Measurements from ENCODE around the gene FBLN2. TPM values are rescaled to one million over a fixed set of nuclear protein-coding genes. Genes with fewer than 3 reads are reported as not detected.

Gene FBLN2
- total RNA-seq, 1 donor from 2014 or later: 67.5 TPM

- no peak for DNase-seq (ENCODE audit: low spot score in 2 of 2, unreplicated experiment in 2 of 2)
- TF ChIP-seq CTCF (IDR thresholded peaks at IDR 0.05; ENCODE audit: unreplicated experiment): no peak
- no peak overlapping the region for H3K4me3 Mint-ChIP-seq
- H3K4me1 Mint-ChIP-seq: peaks cover 10% of the 10 kb centered on the region
- peak overlapping the region; percentile 13 for H3K27ac Mint-ChIP-seq
- H3K36me3 Mint-ChIP-seq: no peaks in the 10 kb centered on the region
- H3K9me3 Mint-ChIP-seq: no peaks in the 10 kb centered on the region
- no peaks in the 10 kb centered on the region for H3K27me3 Mint-ChIP-seq (ENCODE audit: low read depth)
Observed at GRCh38 chr3:13568515-13569028, 19.6 kb downstream of the FBLN2 start.

- Mint-ChIP-seq H3K36me3 (no peaks in the 10 kb centered on the region), H3K27me3 (ENCODE audit: low read depth) (no peaks in the 10 kb centered on the region), H3K4me3 (no peak overlapping the region), H3K9me3 (no peaks in the 10 kb centered on the region), H3K27ac (no peak overlapping the region), H3K4me1 (peaks cover 16% of the 10 kb centered on the region)
- TF ChIP-seq CTCF (IDR thresholded peaks at IDR 0.05; ENCODE audit: unreplicated experiment): no peak
- no peak for DNase-seq (ENCODE audit: low spot score in 2 of 2, unreplicated experiment in 2 of 2)
Observed at GRCh38 chr3:13569201-13569600, 20.3 kb downstream of the FBLN2 start.

- Mint-ChIP-seq H3K36me3 (no peaks in the 10 kb centered on the region), H3K4me1 (peaks cover 20% of the 10 kb centered on the region), H3K27ac (no peak overlapping the region), H3K27me3 (ENCODE audit: low read depth) (no peaks in the 10 kb centered on the region), H3K4me3 (no peak overlapping the region), H3K9me3 (no peaks in the 10 kb centered on the region)
- no peak for DNase-seq (ENCODE audit: low spot score in 2 of 2, unreplicated experiment in 2 of 2)
- TF ChIP-seq CTCF (IDR thresholded peaks at IDR 0.05; ENCODE audit: unreplicated experiment): no peak
Observed at GRCh38 chr3:13569641-13570390, 20.9 kb downstream of the FBLN2 start.

GRCh38 chr3:13570391-13571194 lies 21.7 kb downstream of the FBLN2 start:
- Mint-ChIP-seq H3K27ac (no peak overlapping the region), H3K4me3 (no peak overlapping the region), H3K36me3 (no peaks in the 10 kb centered on the region), H3K4me1 (peaks cover 28% of the 10 kb centered on the region), H3K27me3 (ENCODE audit: low read depth) (no peaks in the 10 kb centered on the region), H3K9me3 (no peaks in the 10 kb centered on the region)
- no peak for DNase-seq (ENCODE audit: low spot score in 2 of 2, unreplicated experiment in 2 of 2)
- TF ChIP-seq CTCF (IDR thresholded peaks at IDR 0.05; ENCODE audit: unreplicated experiment): no peak

GRCh38 chr3:13571264-13571663 lies 22.3 kb downstream of the FBLN2 start:
- Mint-ChIP-seq H3K27me3 (ENCODE audit: low read depth) (no peaks in the 10 kb centered on the region), H3K9me3 (no peaks in the 10 kb centered on the region), H3K4me3 (no peak overlapping the region), H3K27ac (no peak overlapping the region), H3K36me3 (no peaks in the 10 kb centered on the region), H3K4me1 (peaks cover 32% of the 10 kb centered on the region)
- DNase-seq (ENCODE audit: low spot score in 2 of 2, unreplicated experiment in 2 of 2): no peak
- TF ChIP-seq CTCF (IDR thresholded peaks at IDR 0.05; ENCODE audit: unreplicated experiment): no peak
